Measurements from ENCODE around the gene RNF187. TPM values are rescaled to one million over a fixed set of nuclear protein-coding genes. Genes with fewer than 3 reads are reported as not detected.

RNF187 gene
- total and polyA plus RNA-seq, 2 of the 13 experiments (the other 11 are each of a cell fraction or from before 2014, with no cell fraction given), result 41.3 to 59.4 TPM

GRCh38 chr1:228462560-228462959 lies 24.6 kb upstream of the RNF187 start:
- intact Hi-C loops (cut with micrococcal nuclease; ENCODE audit: unreplicated experiment), result no loop called here
- Histone ChIP-seq H3K36me3 (replicated peaks in 1 of 2; ENCODE audit: control insufficient read depth in 1 of 2, insufficient read depth in 2 of 2, low read length in 2 of 2) (no peaks in the 10 kb centered on the region), H3K4me1 (ENCODE audit: insufficient read depth, low read length) (peaks cover 5% of the 10 kb centered on the region; the same call in 1 of the 2 replicates), H3K79me2 (ENCODE audit: insufficient read depth, low read length) (no peaks in the 10 kb centered on the region), H3K9ac (ENCODE audit: insufficient read depth, low read depth, low read length) (no peak overlapping the region), H3K4me3 (replicated peaks in 1 of 3; ENCODE audit: insufficient read depth in 1 of 3, low read depth in 2 of 3, low read length in 3 of 3) (no peak overlapping the region), H4K20me1 (ENCODE audit: insufficient read depth, low read length) (no peaks in the 10 kb centered on the region), H3K4me2 (ENCODE audit: low read depth, low read length) (no peak overlapping the region), H2AFZ (ENCODE audit: low read length) (no peak overlapping the region), H3K27ac (ENCODE audit: extremely low read length, insufficient read depth, low read length) (no peak overlapping the region), H3K27me3 (ENCODE audit: control insufficient read depth in 1 of 2, insufficient read depth in 2 of 2, low read length in 2 of 2) (peaks cover 3 to 41% of the 10 kb centered on the region in 2 experiments; a peak in 4 of 5 replicates), H3K9me3 (ENCODE audit: low read length) (no peaks in the 10 kb centered on the region)
- in situ Hi-C loops (cut with HindIII; ENCODE audit: extremely low pct_ligation_motif_present, low pct_unique_long_range_greater_than_20kb), result no loop called here
- no TSS peak for BruUV-seq (replicated peaks)
- DNase-seq (ENCODE audit: low spot score) (no peak), ATAC-seq (no peak), FAIRE-seq (no peak)
- CTCF ChIA-PET (ENCODE audit: low intra/inter-chr PET ratio, low total read pairs), result no interaction called here
- TF ChIP-seq, protein P1, sequence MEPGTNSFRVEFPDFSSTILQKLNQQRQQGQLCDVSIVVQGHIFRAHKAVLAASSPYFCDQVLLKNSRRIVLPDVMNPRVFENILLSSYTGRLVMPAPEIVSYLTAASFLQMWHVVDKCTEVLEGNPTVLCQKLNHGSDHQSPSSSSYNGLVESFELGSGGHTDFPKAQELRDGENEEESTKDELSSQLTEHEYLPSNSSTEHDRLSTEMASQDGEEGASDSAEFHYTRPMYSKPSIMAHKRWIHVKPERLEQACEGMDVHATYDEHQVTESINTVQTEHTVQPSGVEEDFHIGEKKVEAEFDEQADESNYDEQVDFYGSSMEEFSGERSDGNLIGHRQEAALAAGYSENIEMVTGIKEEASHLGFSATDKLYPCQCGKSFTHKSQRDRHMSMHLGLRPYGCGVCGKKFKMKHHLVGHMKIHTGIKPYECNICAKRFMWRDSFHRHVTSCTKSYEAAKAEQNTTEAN (CRISPR knock-in tag; conservative IDR thresholded peaks at IDR 0.05), result no peak
- TF ChIP-seq SMARCE1 (IDR thresholded peaks at IDR 0.05; ENCODE audit: borderline replicate concordance) (no peak), ZBTB1 (CRISPR knock-in tag; IDR thresholded peaks at IDR 0.05; ENCODE audit: borderline replicate concordance) (no peak), ZNF614 (CRISPR knock-in tag; IDR thresholded peaks at IDR 0.05; ENCODE audit: borderline replicate concordance) (no peak), ELF1 (CRISPR knock-in tag; IDR thresholded peaks at IDR 0.05) (no peak)
- POLR2A ChIA-PET, result no interaction called here
- WGBS (ENCODE audit: low lambda C conversion rate), result 23% methylated on average over 5 of the region's 5 CpGs

DNA sequence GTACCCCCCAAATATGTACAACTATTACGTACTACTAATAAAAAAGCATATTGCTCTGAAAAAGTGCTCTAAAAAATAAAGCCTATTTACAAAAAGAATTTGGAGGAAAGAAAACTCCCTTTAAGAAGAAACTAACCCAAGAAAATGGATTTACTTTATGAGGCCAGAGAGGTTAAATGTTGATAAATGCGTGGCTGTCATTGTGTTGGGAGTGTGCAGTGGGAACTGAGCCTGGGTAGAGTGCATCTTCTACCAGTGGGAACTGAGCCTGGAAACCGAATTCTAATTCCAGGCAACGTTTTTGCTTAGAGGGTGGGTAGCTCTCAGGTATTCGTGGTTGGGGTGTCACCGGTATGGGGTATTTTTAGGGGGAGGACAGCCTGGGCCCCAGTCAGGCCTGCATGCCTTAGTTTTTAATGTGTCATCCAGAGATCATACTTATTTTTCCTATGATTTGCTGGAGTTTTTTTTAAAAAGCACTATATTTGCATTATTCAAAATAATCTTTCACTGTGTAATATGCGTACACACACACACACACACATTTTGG lies 24.1 kb upstream of the RNF187 start:
- intact Hi-C loops (cut with micrococcal nuclease; ENCODE audit: unreplicated experiment), result no loop called here
- H3K9ac ChIP-seq (ENCODE audit: insufficient read depth, low read depth, low read length), result no peak overlapping the region
- no peak for ATAC-seq
- no peak overlapping the region for H2AFZ ChIP-seq (ENCODE audit: low read length)
- WGBS (ENCODE audit: low lambda C conversion rate), result 22% methylated on average over 7 of the region's 7 CpGs
- no peaks in the 10 kb centered on the region for H3K79me2 ChIP-seq (ENCODE audit: insufficient read depth, low read length)
- H3K27me3 ChIP-seq (ENCODE audit: control insufficient read depth in 1 of 2, insufficient read depth in 2 of 2, low read length in 2 of 2), result peaks cover 3 to 43% of the 10 kb centered on the region in 2 experiments; a peak in 4 of 5 replicates
- no TSS peak for BruUV-seq (replicated peaks)
- no peak for DNase-seq (ENCODE audit: low spot score)
- no peak overlapping the region for H3K4me2 ChIP-seq (ENCODE audit: low read depth, low read length)
- H3K9me3 ChIP-seq (ENCODE audit: low read length), result no peaks in the 10 kb centered on the region
- ChIA-PET CTCF (ENCODE audit: low intra/inter-chr PET ratio, low total read pairs) (no interaction called here), POLR2A (no interaction called here)
- no peak overlapping the region for H3K27ac ChIP-seq (ENCODE audit: extremely low read length, insufficient read depth, low read length)
- no peaks in the 10 kb centered on the region for H4K20me1 ChIP-seq (ENCODE audit: insufficient read depth, low read length)
- H3K4me1 ChIP-seq (ENCODE audit: insufficient read depth, low read length), result peaks cover 5% of the 10 kb centered on the region; the same call in 1 of the 2 replicates
- no peaks in the 10 kb centered on the region for H3K36me3 ChIP-seq (replicated peaks in 1 of 2; ENCODE audit: control insufficient read depth in 1 of 2, insufficient read depth in 2 of 2, low read length in 2 of 2)
- FAIRE-seq, result no peak
- H3K4me3 ChIP-seq (replicated peaks in 1 of 3; ENCODE audit: insufficient read depth in 1 of 3, low read depth in 2 of 3, low read length in 3 of 3), result no peak overlapping the region
- in situ Hi-C loops (cut with HindIII; ENCODE audit: extremely low pct_ligation_motif_present, low pct_unique_long_range_greater_than_20kb), result no loop called here
- no peak for TF ChIP-seq ZNF235 (CRISPR knock-in tag; IDR thresholded peaks at IDR 0.05; ENCODE audit: borderline replicate concordance)
- TF ChIP-seq ZNF44 (CRISPR knock-in tag; IDR thresholded peaks at IDR 0.05), result no peak
- TF ChIP-seq ARID2 (CRISPR knock-in tag; IDR thresholded peaks at IDR 0.05; ENCODE audit: borderline replicate concordance), result no peak
- no peak for TF ChIP-seq ZHX2 (IDR thresholded peaks at IDR 0.05; ENCODE audit: low read depth)
- TF ChIP-seq ZHX2 (CRISPR knock-in tag; IDR thresholded peaks at IDR 0.05; ENCODE audit: borderline replicate concordance), result no peak
- TF ChIP-seq POLR2A (IDR thresholded peaks at IDR 0.05; ENCODE audit: insufficient read depth in 1 of 2, low read depth in 2 of 2, low read length in 2 of 2), result no peak
